GM12801 (cell line): ENCODE measurements around the gene RBM19.

Experiments
- CTCF ChIP-seq: IDR thresholded peaks from one replicate; pipeline ENCODE4 v1.5.1; 2011; ENCODE audit warnings: control low read depth; ENCODE audit not compliant: insufficient read length; ENCODE audit errors: extremely low read depth

RBM19 gene

DNA sequence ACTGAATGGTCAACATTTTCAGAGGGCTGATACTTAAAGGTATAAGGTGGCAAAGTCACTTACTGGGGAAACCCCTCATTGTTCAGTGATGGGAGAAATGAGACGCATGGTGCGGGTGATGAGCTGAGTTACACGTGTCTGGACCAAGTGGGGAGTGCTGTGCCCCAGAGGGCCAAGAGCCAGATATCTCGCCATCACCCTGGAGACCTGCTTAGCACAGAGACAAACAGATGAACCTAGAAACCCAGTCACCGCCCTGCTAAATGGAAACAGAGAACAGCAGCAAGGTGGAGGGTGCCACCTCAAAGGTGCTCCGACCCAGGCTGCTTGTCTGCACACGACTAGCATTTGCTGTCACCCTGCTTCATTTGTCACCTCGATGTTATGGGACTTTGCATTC, 92.4 kb downstream of the RBM19 start:
- no peak for TF ChIP-seq CTCF

DNA sequence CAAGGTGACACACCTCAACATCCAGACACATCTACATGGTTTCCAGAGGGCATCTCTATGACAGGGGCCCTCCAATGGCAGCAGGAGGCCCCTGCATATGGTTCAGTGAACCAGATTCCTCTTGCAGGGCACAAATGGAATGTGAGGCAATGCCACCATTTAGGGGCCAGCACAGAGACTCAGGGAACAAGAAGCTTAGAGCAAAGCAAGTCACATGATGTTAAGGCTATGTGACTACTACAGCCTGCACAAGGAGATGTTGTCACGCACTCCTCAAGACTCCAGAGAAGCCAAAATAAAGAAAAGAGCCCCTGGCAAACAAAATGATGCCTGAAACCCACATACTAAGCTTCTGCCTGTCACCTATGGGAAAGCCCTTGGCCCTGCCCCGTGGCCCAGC, 95.2 kb downstream of the RBM19 start:
- TF ChIP-seq CTCF, result no peak

- TF ChIP-seq CTCF, result no peak
These were observed 96.1 kb downstream of the RBM19 start for GRCh38 chr12:113870035-113870434.

- TF ChIP-seq CTCF, result no peak
These were observed 97.8 kb downstream of the RBM19 start for GRCh38 chr12:113868365-113868764.

DNA sequence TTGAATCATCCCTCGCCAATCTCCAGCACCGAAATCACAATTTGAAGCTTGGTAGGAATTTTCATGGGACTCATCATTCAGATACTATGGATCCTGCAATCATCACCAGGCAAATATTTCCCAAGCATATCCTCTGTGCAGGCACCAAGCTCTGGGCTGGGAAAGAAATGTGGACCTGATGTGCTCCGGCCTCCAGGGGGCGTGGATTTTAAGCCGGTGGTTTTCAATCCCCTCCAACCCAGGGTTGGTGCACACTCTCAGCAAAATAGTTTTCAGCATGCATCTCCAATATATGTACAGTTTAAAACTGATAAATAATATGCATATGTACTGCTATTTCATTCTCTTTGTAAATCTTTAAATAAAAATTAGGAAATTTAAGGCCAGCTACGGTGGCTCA, 98.9 kb downstream of the RBM19 start:
- no peak for TF ChIP-seq CTCF

GRCh38 chr12:113866496-113866895, 99.6 kb downstream of the RBM19 start:
- no peak for TF ChIP-seq CTCF

DNA sequence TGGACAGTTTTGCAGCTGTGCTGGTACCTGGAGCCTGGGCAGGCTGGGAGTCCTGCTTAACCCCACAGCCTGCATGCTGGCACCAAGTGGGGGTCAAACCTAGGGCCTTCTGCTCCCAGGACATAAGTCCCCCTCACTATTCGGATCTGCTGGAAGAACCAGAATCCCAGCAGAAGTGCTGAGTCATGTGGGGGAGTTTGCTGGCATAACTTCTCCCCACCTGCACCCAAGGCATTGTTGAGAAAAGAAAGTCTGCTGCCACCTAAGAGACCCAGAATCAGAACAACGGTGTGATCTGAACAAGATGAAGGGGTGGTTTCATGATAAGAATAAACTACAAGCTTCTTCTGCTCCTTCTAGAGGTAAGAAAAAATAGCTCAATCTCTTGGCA, 102.7 kb downstream of the RBM19 start:
- no peak for TF ChIP-seq CTCF
